ENCODE data around the gene LANCL2.
A peak's percentile ranks its signal among the peaks of the same experiment; 100 is the strongest.
"Not testable (repeated sequence)": the region's sequence is repeated elsewhere in the genome, so short reads cannot be mapped to it uniquely, and the experiment has no call there.

LANCL2 gene

GRCh38 chr7:55365205-55365674, at the start of gene LANCL2:
TSS of gene LANCL2 (plus strand) at chr7:55365337. CDS start at chr7:55366026, 689 bp downstream.
- DNase-seq: peak; percentile 42

GRCh38 chr7:55325371-55325792, 39.8 kb upstream of the LANCL2 start:
- no peak for DNase-seq

- DNase-seq: no peak
These were observed 38.9 kb upstream of the LANCL2 start for GRCh38 chr7:55326081-55326835.

- DNase-seq: no peak
These were observed 38.1 kb upstream of the LANCL2 start for GRCh38 chr7:55326945-55327626.

- DNase-seq: no peak
These were observed 30.0 kb upstream of the LANCL2 start for GRCh38 chr7:55335151-55335550.

GRCh38 chr7:55335786-55336185, 29.4 kb upstream of the LANCL2 start:
- no peak for DNase-seq

- no peak for DNase-seq
These were observed 28.6 kb upstream of the LANCL2 start for GRCh38 chr7:55336540-55336939.

GRCh38 chr7:55339033-55340000, 25.8 kb upstream of the LANCL2 start:
- no peak for DNase-seq

- no peak for DNase-seq
These were observed 22.8 kb upstream of the LANCL2 start for GRCh38 chr7:55342216-55342871.

- DNase-seq: no peak
These were observed 21.9 kb upstream of the LANCL2 start for GRCh38 chr7:55343002-55343781.

GRCh38 chr7:55343860-55344606, 21.1 kb upstream of the LANCL2 start:
- DNase-seq: no peak

GRCh38 chr7:55344840-55345239, 20.3 kb upstream of the LANCL2 start:
- no peak for DNase-seq

GRCh38 chr7:55345292-55345691, 19.8 kb upstream of the LANCL2 start:
- DNase-seq: no peak

- DNase-seq: no peak
These were observed 16.6 kb upstream of the LANCL2 start for GRCh38 chr7:55348502-55348901.

GRCh38 chr7:55349121-55349520, 16.0 kb upstream of the LANCL2 start:
- no peak for DNase-seq

GRCh38 chr7:55350281-55350680, 14.9 kb upstream of the LANCL2 start:
- no peak for DNase-seq

- DNase-seq: no peak
These were observed 13.9 kb upstream of the LANCL2 start for GRCh38 chr7:55351263-55351662.

GRCh38 chr7:55352947-55353273, 12.2 kb upstream of the LANCL2 start:
- not testable (repeated sequence) for DNase-seq

GRCh38 chr7:55360486-55360885, 4.7 kb upstream of the LANCL2 start:
- no peak for DNase-seq

GRCh38 chr7:55361560-55361959, 3.6 kb upstream of the LANCL2 start:
- DNase-seq: no peak

- no peak for DNase-seq
These were observed 2.2 kb upstream of the LANCL2 start for GRCh38 chr7:55362927-55363326.

All from activated CD4-positive, alpha-beta T cell treated with anti-CD3 and anti-CD28 coated beads, Interleukin-2, amount 50 U/mL, for 1 hour (primary cell).